22Rv1 (cell line): Measurements from ENCODE around the gene ACR.

Experiments used
- H3K27ac ChIP-seq: fragments of 450-650 bp; 2 replicates; pipeline ENCODE4 v1.5.1; 2017
- ZFX ChIP-seq: fragments of 450-650 bp; IDR thresholded peaks from 2 replicates; pipeline ENCODE4 v1.6.1; 2017; ENCODE audit warnings: antibody characterized with exemption, borderline replicate concordance
- TF ChIP-seq, protein P1 (sequence below): fragments of 450-650 bp; IDR thresholded peaks from 2 replicates; pipeline ENCODE4 v1.5.1; 2017; ENCODE audit warnings: mild to moderate bottlenecking

ACR gene

DNA sequence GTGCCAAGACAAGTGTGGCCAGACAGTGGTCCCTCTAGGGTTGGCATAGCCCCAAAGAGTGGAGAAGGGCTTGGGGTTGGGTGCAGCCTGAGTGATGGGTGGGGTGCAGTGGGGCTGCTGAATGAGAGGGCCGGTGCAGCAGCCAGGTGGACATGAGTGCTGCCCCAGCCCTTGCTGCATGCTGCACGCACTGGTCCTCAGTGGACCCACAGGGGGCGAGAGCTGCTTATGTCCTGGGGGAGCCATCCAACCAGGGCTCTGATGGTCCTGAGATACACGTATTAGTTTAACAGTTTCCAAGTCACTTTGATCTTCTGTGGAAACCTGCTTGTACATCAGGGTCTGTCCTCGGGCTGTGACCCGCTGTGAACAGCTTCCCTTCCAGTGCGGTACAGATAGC is 23.9 kb upstream of the ACR start:
- H3K27ac ChIP-seq, result no peak overlapping the region
- no peak for TF ChIP-seq ZFX
- TF ChIP-seq, protein P1, sequence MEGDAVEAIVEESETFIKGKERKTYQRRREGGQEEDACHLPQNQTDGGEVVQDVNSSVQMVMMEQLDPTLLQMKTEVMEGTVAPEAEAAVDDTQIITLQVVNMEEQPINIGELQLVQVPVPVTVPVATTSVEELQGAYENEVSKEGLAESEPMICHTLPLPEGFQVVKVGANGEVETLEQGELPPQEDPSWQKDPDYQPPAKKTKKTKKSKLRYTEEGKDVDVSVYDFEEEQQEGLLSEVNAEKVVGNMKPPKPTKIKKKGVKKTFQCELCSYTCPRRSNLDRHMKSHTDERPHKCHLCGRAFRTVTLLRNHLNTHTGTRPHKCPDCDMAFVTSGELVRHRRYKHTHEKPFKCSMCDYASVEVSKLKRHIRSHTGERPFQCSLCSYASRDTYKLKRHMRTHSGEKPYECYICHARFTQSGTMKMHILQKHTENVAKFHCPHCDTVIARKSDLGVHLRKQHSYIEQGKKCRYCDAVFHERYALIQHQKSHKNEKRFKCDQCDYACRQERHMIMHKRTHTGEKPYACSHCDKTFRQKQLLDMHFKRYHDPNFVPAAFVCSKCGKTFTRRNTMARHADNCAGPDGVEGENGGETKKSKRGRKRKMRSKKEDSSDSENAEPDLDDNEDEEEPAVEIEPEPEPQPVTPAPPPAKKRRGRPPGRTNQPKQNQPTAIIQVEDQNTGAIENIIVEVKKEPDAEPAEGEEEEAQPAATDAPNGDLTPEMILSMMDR, result no peak

GRCh38 chr22:50714631-50715179 is 23.3 kb upstream of the ACR start:
- no peak overlapping the region for H3K27ac ChIP-seq
- no peak for TF ChIP-seq ZFX

DNA sequence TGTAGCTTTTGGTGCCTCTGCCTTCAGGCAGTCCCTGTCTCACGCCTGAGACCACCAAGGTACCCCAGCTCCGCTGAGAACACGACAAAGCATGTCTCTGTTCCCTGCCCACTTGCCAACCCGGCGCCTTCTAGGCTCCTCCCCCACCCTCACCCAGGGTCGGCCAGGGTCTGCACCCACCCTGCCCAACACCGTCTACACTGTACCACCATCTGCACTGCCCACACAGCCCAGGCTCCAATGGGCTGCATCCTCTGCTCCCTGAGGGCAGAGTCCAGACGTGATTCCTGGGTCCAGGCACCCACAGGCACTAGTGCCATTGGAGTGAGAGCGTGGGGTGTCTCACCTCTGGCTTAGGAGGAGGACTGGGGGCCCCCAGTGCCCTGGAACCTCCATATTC is 22.8 kb upstream of the ACR start:
- H3K27ac ChIP-seq, result no peak overlapping the region
- TF ChIP-seq, protein P1, result no peak
- TF ChIP-seq ZFX, result no peak

GRCh38 chr22:50715776-50716175 is 22.2 kb upstream of the ACR start:
- H3K27ac ChIP-seq, result no peak overlapping the region
- TF ChIP-seq ZFX, result no peak
- TF ChIP-seq, protein P1, result no peak

- H3K27ac ChIP-seq, result no peak overlapping the region
- no peak for TF ChIP-seq ZFX
- TF ChIP-seq, protein P1, result no peak
These were observed 21.5 kb upstream of the ACR start for GRCh38 chr22:50716290-50717024.

GRCh38 chr22:50717709-50718351 is 20.2 kb upstream of the ACR start:
- TF ChIP-seq, protein P1, result no peak
- no peak for TF ChIP-seq ZFX
- no peak overlapping the region for H3K27ac ChIP-seq

DNA sequence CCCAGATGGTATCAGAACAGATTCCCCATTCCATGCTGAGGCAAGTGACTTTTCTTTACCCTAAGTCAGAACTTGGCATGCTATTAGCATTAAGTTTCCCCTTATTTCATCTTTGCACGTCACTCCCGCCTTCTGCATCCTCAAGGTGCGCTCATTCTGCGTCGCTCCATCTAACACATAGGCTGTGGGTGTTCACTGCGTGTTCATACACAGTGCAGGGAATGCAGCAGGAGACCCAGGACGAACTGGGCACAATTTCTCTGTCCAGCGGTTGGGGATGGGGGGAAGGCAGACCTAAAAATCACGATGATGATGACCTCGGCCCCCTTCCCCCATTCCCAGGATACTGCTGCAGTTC is 19.7 kb upstream of the ACR start:
- H3K27ac ChIP-seq, result no peak overlapping the region
- TF ChIP-seq, protein P1, result no peak
- no peak for TF ChIP-seq ZFX
